Activated naive CD4-positive, alpha-beta T cell treated with anti-CD3 and anti-CD28 coated beads, Interleukin-2, amount 50 U/mL, for 72 hours (primary cell): ENCODE data around the gene PSMA7. TPM values are rescaled to one million over a fixed set of nuclear protein-coding genes. Genes with fewer than 3 reads are reported as not detected.
A peak's percentile ranks its signal among the peaks of the same experiment; 100 is the strongest.
"Not testable (repeated sequence)": the region's sequence is repeated elsewhere in the genome, so short reads cannot be mapped to it uniquely, and the experiment has no call there.

Source experiments
- ATAC-seq, 2 donors: fragments of 150-1000 bp; cut with Tn5 transposase; 2 replicates each; pipeline ENCODE4 v1.10.0; 2021; ENCODE audit warnings: mild to moderate bottlenecking in 2 of 2, moderate library complexity in 2 of 2
- DNase-seq, 2 donors: peaks; one replicate each; pipeline ENCODE4 v3.0.0; 2021 to 2022; ENCODE audit warnings: low spot score in 2 of 2
- H3K27ac Mint-ChIP-seq, 2 donors: one replicate each; pipeline ENCODE4 v1.8.0; 2022; ENCODE audit warnings: mild to moderate bottlenecking in 2 of 2, mixed read lengths in 2 of 2
- H3K36me3 Mint-ChIP-seq, 2 donors: one replicate each; pipeline ENCODE4 v1.8.0; 2022; ENCODE audit warnings: mixed read lengths in 2 of 2
- H3K9me3 Mint-ChIP-seq, 2 donors: one replicate each; pipeline ENCODE4 v1.8.0; 2022; ENCODE audit warnings: mixed read lengths in 2 of 2
- total RNA-seq, 2 donors: library from RNA; stranded (reverse); gene quantifications; one replicate each; pipeline ENCODE4 v1.2.3, GENCODE V29; 2022

Gene PSMA7
- total RNA-seq, 2 donors from 2014 or later, result 253 to 333 TPM

GRCh38 chr20:62120990-62121775 lies 22.0 kb downstream of the PSMA7 start:
- DNase-seq, result no peak
- peaks cover 11 to 18% of the 10 kb centered on the region in 2 donors for H3K36me3 Mint-ChIP-seq
- peak; percentile 8 to 19 for ATAC-seq
- peaks cover 0 to under 1% of the 10 kb centered on the region in 2 donors for H3K9me3 Mint-ChIP-seq
- H3K27ac Mint-ChIP-seq, result peak overlapping the region; percentile 88 to 89

- peak in 1 of 2 donors; percentile 37 for DNase-seq
- H3K9me3 Mint-ChIP-seq, result peaks cover 3 to 4% of the 10 kb centered on the region in 2 donors
- peak overlapping the region in 1 of 2 donors; percentile 57 for H3K27ac Mint-ChIP-seq
- ATAC-seq, result no peak
- H3K36me3 Mint-ChIP-seq, result peaks cover 11 to 18% of the 10 kb centered on the region in 2 donors
These were observed 22.8 kb downstream of the PSMA7 start for GRCh38 chr20:62120365-62120762.

GRCh38 chr20:62119591-62120364 lies 23.4 kb downstream of the PSMA7 start:
- H3K36me3 Mint-ChIP-seq, result peaks cover 12 to 17% of the 10 kb centered on the region in 2 donors

GRCh38 chr20:62119115-62119514 lies 24.1 kb downstream of the PSMA7 start:
- Mint-ChIP-seq H3K36me3 (peaks cover 11 to 12% of the 10 kb centered on the region in 2 donors), H3K9me3 (peaks cover 3 to 4% of the 10 kb centered on the region in 2 donors), H3K27ac (peak overlapping the region in 1 of 2 donors; percentile 48)
- no peak for ATAC-seq
- peak in 1 of 2 donors; percentile 44 for DNase-seq

More at GRCh38 chr20:62119591-62120364, 23.4 kb downstream of the PSMA7 start:
- peak in 1 of 2 donors; percentile 52 for DNase-seq
- Mint-ChIP-seq H3K27ac (peak overlapping the region in 1 of 2 donors; percentile 57), H3K9me3 (peaks cover 3 to 4% of the 10 kb centered on the region in 2 donors)
- ATAC-seq, result no peak

- Mint-ChIP-seq H3K36me3 (peaks cover 14 to 16% of the 10 kb centered on the region in 2 donors), H3K9me3 (peaks cover 3 to 4% of the 10 kb centered on the region in 2 donors), H3K27ac (peak overlapping the region in 1 of 2 donors; percentile 48)
- no peak for ATAC-seq
- DNase-seq, result peak in 1 of 2 donors; percentile 51
These were observed 24.8 kb downstream of the PSMA7 start for GRCh38 chr20:62118113-62119043.

GRCh38 chr20:62117658-62118057 lies 25.5 kb downstream of the PSMA7 start:
- peak; percentile 31 to 76 for DNase-seq
- peak overlapping the region in 1 of 2 donors; percentile 39 for H3K27ac Mint-ChIP-seq
- ATAC-seq, result peak in 1 of 2 donors; percentile 43
- H3K9me3 Mint-ChIP-seq, result peaks cover 6 to 8% of the 10 kb centered on the region in 2 donors
- peaks cover 19% of the 10 kb centered on the region in 2 donors for H3K36me3 Mint-ChIP-seq

- Mint-ChIP-seq H3K27ac (peak overlapping the region in 1 of 2 donors; percentile 39), H3K36me3 (peaks cover 23% of the 10 kb centered on the region in 2 donors), H3K9me3 (peaks cover 7 to 8% of the 10 kb centered on the region in 2 donors)
- DNase-seq, result no peak
- no peak for ATAC-seq
These were observed 25.9 kb downstream of the PSMA7 start for GRCh38 chr20:62117362-62117646.

GRCh38 chr20:62116558-62117361 lies 26.4 kb downstream of the PSMA7 start:
- H3K36me3 Mint-ChIP-seq, result peaks cover 25% of the 10 kb centered on the region in 2 donors
- H3K9me3 Mint-ChIP-seq, result peaks cover 7 to 8% of the 10 kb centered on the region in 2 donors
- ATAC-seq (no peak), DNase-seq (no peak)
- no peak overlapping the region for H3K27ac Mint-ChIP-seq

- not testable (repeated sequence) for ATAC-seq, H3K27ac Mint-ChIP-seq, DNase-seq
- Mint-ChIP-seq H3K9me3 (peaks cover 8 to 12% of the 10 kb centered on the region in 2 donors), H3K36me3 (peaks cover 31% of the 10 kb centered on the region in 2 donors)
These were observed 27.3 kb downstream of the PSMA7 start for GRCh38 chr20:62115800-62116407.

- no peak for ATAC-seq
- DNase-seq, result no peak
- no peak overlapping the region for H3K27ac Mint-ChIP-seq
- H3K9me3 Mint-ChIP-seq, result peaks cover 13 to 17% of the 10 kb centered on the region in 2 donors
- peaks cover 38% of the 10 kb centered on the region in 2 donors for H3K36me3 Mint-ChIP-seq
These were observed 28.3 kb downstream of the PSMA7 start for GRCh38 chr20:62114894-62115293.

- no peak overlapping the region for H3K27ac Mint-ChIP-seq
- peaks cover 33 to 36% of the 10 kb centered on the region in 2 donors for H3K9me3 Mint-ChIP-seq
- DNase-seq (no peak), ATAC-seq (no peak)
- peaks cover 56 to 59% of the 10 kb centered on the region in 2 donors for H3K36me3 Mint-ChIP-seq
These were observed 30.8 kb downstream of the PSMA7 start for GRCh38 chr20:62112368-62112767.

GRCh38 chr20:62111148-62111547 lies 32.0 kb downstream of the PSMA7 start:
- DNase-seq, result no peak
- peaks cover 65 to 71% of the 10 kb centered on the region in 2 donors for H3K36me3 Mint-ChIP-seq
- peaks cover 41 to 44% of the 10 kb centered on the region in 2 donors for H3K9me3 Mint-ChIP-seq
- no peak for ATAC-seq
- H3K27ac Mint-ChIP-seq, result no peak overlapping the region

GRCh38 chr20:62105592-62105991 lies 37.6 kb downstream of the PSMA7 start:
- DNase-seq (no peak), ATAC-seq (no peak)
- Mint-ChIP-seq H3K9me3 (peaks cover 53 to 55% of the 10 kb centered on the region in 2 donors), H3K27ac (no peak overlapping the region), H3K36me3 (peaks cover 72 to 74% of the 10 kb centered on the region in 2 donors)

- no peak for ATAC-seq
- Mint-ChIP-seq H3K9me3 (peaks cover 49 to 56% of the 10 kb centered on the region in 2 donors), H3K36me3 (peaks cover 74 to 76% of the 10 kb centered on the region in 2 donors), H3K27ac (no peak overlapping the region)
- DNase-seq, result no peak
These were observed 38.3 kb downstream of the PSMA7 start for GRCh38 chr20:62104791-62105345.
